HepG2 (cell line): ENCODE measurements around the gene ALMS1. TPM values are rescaled to one million over a fixed set of nuclear protein-coding genes. Genes with fewer than 3 reads are reported as not detected.

Experiments
- BRD4 ChIP-seq: sonication (generic); formaldehyde crosslinking; IDR thresholded peaks from 2 replicates; pipeline ENCODE4 v1.4.0; 2020; ENCODE audit warnings: missing genetic modification reagents
- CBX1 ChIP-seq: IDR thresholded peaks from one replicate; pipeline ENCODE4 v1.6.1; 2016; ENCODE audit warnings: antibody characterized with exemption, low read depth
- FUBP1 ChIP-seq: sonication (generic); formaldehyde crosslinking; IDR thresholded peaks from 2 replicates; pipeline ENCODE4 v1.5.1; 2020; ENCODE audit warnings: missing genetic modification reagents, mild to moderate bottlenecking, borderline replicate concordance
- GABPB1 ChIP-seq: IDR thresholded peaks from 2 replicates; pipeline ENCODE4 v1.6.1; 2016; ENCODE audit warnings: mild to moderate bottlenecking, missing genetic modification reagents, moderate library complexity, missing compliant biosample characterization
- GZF1 ChIP-seq: sonication (generic); formaldehyde crosslinking; IDR thresholded peaks from 2 replicates; pipeline ENCODE4 v1.5.1; 2020; ENCODE audit warnings: mild to moderate bottlenecking, missing genetic modification reagents
- HIC2 ChIP-seq: sonication (generic); formaldehyde crosslinking; IDR thresholded peaks from 2 replicates; pipeline ENCODE4 v1.9.0; 2022; ENCODE audit warnings: low read depth, missing genetic modification reagents
- IRX3 ChIP-seq: sonication (generic); formaldehyde crosslinking; IDR thresholded peaks from 2 replicates; pipeline ENCODE4 v1.8.1; 2023; ENCODE audit warnings: mild to moderate bottlenecking, low read depth, missing genetic modification reagents, borderline replicate concordance
- JUN ChIP-seq: sonication (generic); formaldehyde crosslinking; IDR thresholded peaks from 2 replicates; pipeline ENCODE4 v1.4.0; 2020; ENCODE audit warnings: mild to moderate bottlenecking, missing genetic modification reagents
- NCOA2 ChIP-seq: sonication (generic); formaldehyde crosslinking; IDR thresholded peaks from 2 replicates; pipeline ENCODE4 v1.8.0; 2022; ENCODE audit warnings: inconsistent platforms
- PITX1 ChIP-seq: sonication (generic); formaldehyde crosslinking; IDR thresholded peaks from 2 replicates; pipeline ENCODE4 v1.5.1; 2020; ENCODE audit warnings: mild to moderate bottlenecking, missing genetic modification reagents
- PRDM15 ChIP-seq: sonication (generic); formaldehyde crosslinking; IDR thresholded peaks from 2 replicates; pipeline ENCODE4 v1.4.0; 2020; ENCODE audit warnings: missing genetic modification reagents
- ZBTB39 ChIP-seq: sonication (generic); formaldehyde crosslinking; IDR thresholded peaks from 2 replicates; pipeline ENCODE4 v1.5.0; 2020; ENCODE audit warnings: missing genetic modification reagents
- ZC3H4 ChIP-seq: sonication (generic); formaldehyde crosslinking; IDR thresholded peaks from 2 replicates; pipeline ENCODE4 v1.4.0; 2020; ENCODE audit warnings: missing genetic modification reagents, borderline replicate concordance
- ZFP36L1 ChIP-seq: sonication (generic); formaldehyde crosslinking; IDR thresholded peaks from 2 replicates; pipeline ENCODE4 v1.8.0; 2022; ENCODE audit warnings: mild to moderate bottlenecking, missing genetic modification reagents, moderate library complexity
- ZNF253 ChIP-seq: sonication (generic); formaldehyde crosslinking; IDR thresholded peaks from 2 replicates; pipeline ENCODE4 v1.8.0; 2022; ENCODE audit warnings: mild to moderate bottlenecking, missing genetic modification reagents, borderline replicate concordance
- ZNF30 ChIP-seq: sonication (generic); formaldehyde crosslinking; IDR thresholded peaks from 2 replicates; pipeline ENCODE4 v1.5.0; 2020; ENCODE audit warnings: mild to moderate bottlenecking, missing genetic modification reagents
- ZNF44 ChIP-seq: sonication (generic); formaldehyde crosslinking; IDR thresholded peaks from 2 replicates; pipeline ENCODE4 v1.5.1; 2020; ENCODE audit warnings: mild to moderate bottlenecking, missing genetic modification reagents
- ZNF562 ChIP-seq: sonication (generic); formaldehyde crosslinking; IDR thresholded peaks from 2 replicates; pipeline ENCODE4 v1.8.0; 2022; ENCODE audit warnings: missing genetic modification reagents, borderline replicate concordance
- ZNF776 ChIP-seq: sonication (generic); formaldehyde crosslinking; IDR thresholded peaks from 2 replicates; pipeline ENCODE4 v1.4.0; 2020; ENCODE audit warnings: mild to moderate bottlenecking, missing genetic modification reagents
- polyA plus RNA-seq, 8 experiments: library from polyadenylated mRNA; depleted of rRNA in 3 of 8; stranded (reverse) in 7 of 8; unstranded in 1 of 8; fragments of >200 nt; fragmentation: Illumina TruSeq in 4 of 8; extraction: Trizol in 4 of 8; gene quantifications; 2 replicates each; pipeline versions ENCODE4 v1.2.1 to v1.2.3, GENCODE V29; 2011 to 2016; ENCODE audit warnings: low read depth in 4 of 8, missing spikeins in 1 of 8, mixed read lengths in 1 of 8; ENCODE audit not compliant: insufficient read depth in 1 of 8
- total RNA-seq, 5 experiments: library from RNA; depleted of rRNA; stranded (reverse); fragments of >200 nt; fragmentation: Illumina TruSeq; extraction: Trizol; gene quantifications; 2 replicates each; pipeline ENCODE4 v1.2.3, GENCODE V29; 2016; ENCODE audit warnings: low read depth in 1 of 5

Gene ALMS1
- total and polyA plus RNA-seq, 2 of the 13 experiments (the other 11 are each of a cell fraction or from before 2014, with no cell fraction given), result 12.9 to 21.2 TPM

- TF ChIP-seq JUN, result no peak
- no peak; the same call in 1 of the 2 replicates for TF ChIP-seq ZFP36L1 (CRISPR knock-in tag)
- no peak; the same call in 1 of the 2 replicates for TF ChIP-seq PITX1
- 0 out of 2 replicates have a peak, but pooled peaks have one; percentile 8 for TF ChIP-seq GZF1 (CRISPR knock-in tag)
- TF ChIP-seq ZC3H4, result no peak; the same call in 1 of the 2 replicates
- TF ChIP-seq ZNF776 (CRISPR knock-in tag), result peak; percentile 77; the same call in 1 of the 2 replicates
- no peak for TF ChIP-seq FUBP1
- no peak for TF ChIP-seq ZNF253 (CRISPR knock-in tag)
- peak; percentile 74; the same call in 1 of the 2 replicates for TF ChIP-seq ZNF30 (CRISPR knock-in tag)
- TF ChIP-seq CBX1, result no peak
- peak; percentile 63; the same call in 1 of the 2 replicates for TF ChIP-seq HIC2
- TF ChIP-seq BRD4 (CRISPR knock-in tag), result peak; percentile 21; the same call in 1 of the 2 replicates
- TF ChIP-seq ZBTB39, result peak; percentile 62; the same call in 1 of the 2 replicates
- peak; percentile 89 for TF ChIP-seq GABPB1
- TF ChIP-seq NCOA2 (CRISPR knock-in tag), result peak; percentile 26; the same call in 1 of the 2 replicates
- no peak for TF ChIP-seq ZNF562
- peak; percentile 64 for TF ChIP-seq PRDM15 (CRISPR knock-in tag)
- no peak; the same call in 1 of the 2 replicates for TF ChIP-seq IRX3 (CRISPR knock-in tag)
- TF ChIP-seq ZNF44 (CRISPR knock-in tag), result no peak
Observed at GRCh38 chr2:73385504-73386341, at the start of gene ALMS1 (continued).
